GM23338 (cell line): ENCODE data around the gene WNK1. TPM values are rescaled to one million over a fixed set of nuclear protein-coding genes. Genes with fewer than 3 reads are reported as not detected.

Source experiments
- ATAC-seq: fragments of 200-7000 bp; cut with Tn5 transposase; 3 replicates; pipeline ENCODE4 v1.9.1; 2020
- DNase-seq: peaks from one replicate; pipeline ENCODE4 v3.0.0-alpha.2; 2015; ENCODE audit warnings: low spot score
- H2AFZ ChIP-seq: fragments of 200-600 bp; sonication (generic); 2 replicates; pipeline ENCODE4 v1.8.0; 2016; ENCODE audit warnings: antibody characterized with exemption, mild to moderate bottlenecking, moderate library complexity
- H3F3A ChIP-seq: fragments of 200-600 bp; sonication (generic); replicated peaks from 2 replicates; pipeline ENCODE4 v1.8.0; 2017; ENCODE audit warnings: antibody characterized with exemption, mixed run types, low read depth
- H3K27ac ChIP-seq: fragments of 200-600 bp; sonication (generic); 2 replicates; pipeline ENCODE4 v1.6.1; 2016; ENCODE audit warnings: low read depth
- H3K27me3 ChIP-seq: fragments of 200-600 bp; sonication (generic); 2 replicates; pipeline ENCODE4 v1.8.0; 2016; ENCODE audit warnings: mild to moderate bottlenecking, mixed run types, moderate library complexity; ENCODE audit not compliant: insufficient read depth
- H3K36me3 ChIP-seq: fragments of 200-600 bp; sonication (generic); 2 replicates; pipeline ENCODE4 v1.8.0; 2016; ENCODE audit warnings: mild to moderate bottlenecking; ENCODE audit not compliant: insufficient read depth
- H3K4me1 ChIP-seq: fragments of 200-600 bp; sonication (generic); 2 replicates; pipeline ENCODE4 v1.8.0; 2016; ENCODE audit warnings: mild to moderate bottlenecking, moderate library complexity; ENCODE audit not compliant: insufficient read depth
- H3K4me2 ChIP-seq: fragments of 200-600 bp; sonication (generic); 2 replicates; pipeline ENCODE4 v1.7.1; 2017; ENCODE audit warnings: mixed run types
- H3K4me3 ChIP-seq: fragments of 200-600 bp; sonication (generic); 2 replicates; pipeline ENCODE4 v1.6.1; 2016; ENCODE audit warnings: mixed run types
- H3K79me2 ChIP-seq: fragments of 200-600 bp; sonication (generic); replicated peaks from 2 replicates; pipeline ENCODE4 v1.8.0; 2017; ENCODE audit warnings: mild to moderate bottlenecking; ENCODE audit not compliant: insufficient read depth
- H3K9me2 ChIP-seq: fragments of 200-600 bp; sonication (generic); 2 replicates; pipeline ENCODE4 v1.8.0; 2017; ENCODE audit not compliant: insufficient read depth
- H4K20me1 ChIP-seq: fragments of 200-600 bp; sonication (generic); replicated peaks from 2 replicates; pipeline ENCODE4 v1.8.0; 2017; ENCODE audit warnings: mild to moderate bottlenecking; ENCODE audit not compliant: insufficient read depth
- H3K27ac Mint-ChIP-seq: 2 replicates; pipeline ENCODE4 v1.8.0; 2020; ENCODE audit warnings: inconsistent platforms, mild to moderate bottlenecking, moderate library complexity, mixed read lengths
- H3K27me3 Mint-ChIP-seq: 3 replicates; pipeline ENCODE4 v1.8.0; 2022; ENCODE audit warnings: low read depth, mild to moderate bottlenecking, moderate library complexity, mixed read lengths, inconsistent platforms; ENCODE audit not compliant: insufficient read depth, poor library complexity
- H3K36me3 Mint-ChIP-seq: 3 replicates; pipeline ENCODE4 v1.8.0; 2021; ENCODE audit warnings: low read depth, mild to moderate bottlenecking, inconsistent platforms, moderate library complexity, mixed read lengths
- H3K4me1 Mint-ChIP-seq: 3 replicates; pipeline ENCODE4 v1.8.0; 2020; ENCODE audit warnings: mild to moderate bottlenecking, inconsistent platforms, mixed read lengths
- H3K4me3 Mint-ChIP-seq: 3 replicates; pipeline ENCODE4 v1.8.0; 2021; ENCODE audit warnings: moderate library complexity, mild to moderate bottlenecking, inconsistent platforms, mixed read lengths
- H3K9me3 Mint-ChIP-seq: 3 replicates; pipeline ENCODE4 v1.8.0; 2020; ENCODE audit warnings: moderate library complexity, mild to moderate bottlenecking, inconsistent platforms, mixed read lengths
- CREB1 ChIP-seq: fragments of 250-450 bp; sonication (Bioruptor Pico); IDR thresholded peaks from 2 replicates; pipeline ENCODE4 v1.5.0; 2020; ENCODE audit warnings: low read depth, mild to moderate bottlenecking, moderate library complexity
- CTCF ChIP-seq, 2 experiments: fragments of 200-600 bp in 1 of 2; sonication (generic) in 1 of 2; conservative IDR thresholded peaks; 2 replicates each; pipeline versions ENCODE4 v1.5.1 to v1.6.1; 2016 to 2017; ENCODE audit warnings: antibody characterized with exemption in 2 of 2, low read depth in 2 of 2, mild to moderate bottlenecking in 2 of 2, moderate library complexity in 1 of 2
- EZH2 ChIP-seq: fragments of 200-600 bp; sonication (generic); IDR thresholded peaks from one replicate; pipeline ENCODE4 v1.8.0; 2017; ENCODE audit warnings: antibody characterized with exemption, mild to moderate bottlenecking, low read depth; ENCODE audit not compliant: unreplicated experiment
- EZH2phosphoT487 ChIP-seq: fragments of 200-600 bp; sonication (generic); IDR thresholded peaks from one replicate; pipeline ENCODE4 v1.8.1; 2018; ENCODE audit warnings: antibody characterized with exemption; ENCODE audit not compliant: unreplicated experiment
- JUNB ChIP-seq: IDR thresholded peaks from one replicate; pipeline ENCODE4 v1.6.1; 2016; ENCODE audit warnings: antibody characterized with exemption; ENCODE audit not compliant: unreplicated experiment
- NANOG ChIP-seq: IDR thresholded peaks from 2 replicates; pipeline ENCODE4 v1.6.1; 2016; ENCODE audit warnings: antibody characterized with exemption, borderline replicate concordance
- POLR2AphosphoS5 ChIP-seq: IDR thresholded peaks from 2 replicates; pipeline ENCODE4 v1.6.1; 2016; ENCODE audit warnings: antibody characterized with exemption, low read depth
- STAT1 ChIP-seq: IDR thresholded peaks from one replicate; pipeline ENCODE4 v1.6.1; 2016; ENCODE audit warnings: antibody characterized with exemption; ENCODE audit not compliant: unreplicated experiment
- ZNF114 ChIP-seq: fragments of 250-450 bp; sonication (Bioruptor Pico); IDR thresholded peaks from 2 replicates; pipeline ENCODE4 v1.5.0; 2020; ENCODE audit warnings: mild to moderate bottlenecking, moderate library complexity
- ZNF331 ChIP-seq: fragments of 250-450 bp; sonication (Bioruptor Pico); IDR thresholded peaks from 2 replicates; pipeline ENCODE4 v1.5.0; 2020; ENCODE audit warnings: low read depth, mild to moderate bottlenecking, moderate library complexity
- polyA plus RNA-seq: library from polyadenylated mRNA; unstranded; fragments of >200 nt; fragmentation: Nextera tagmentation; extraction: Ambion mirVana; gene quantifications from 2 replicates; pipeline ENCODE4 v1.2.1, GENCODE V29; 2016
- total RNA-seq: library from RNA; depleted of rRNA; stranded (reverse); fragments of >200 nt; shearing (Covaris generic); gene quantifications from 2 replicates; pipeline ENCODE4 v1.2.3, GENCODE V29; 2014
- TF ChIP-seq, protein P1 (sequence below): fragments of 250-450 bp; sonication (Bioruptor Pico); IDR thresholded peaks from 2 replicates; pipeline ENCODE4 v1.5.0; 2020; ENCODE audit warnings: mild to moderate bottlenecking, moderate library complexity
- TF ChIP-seq, protein P2 (sequence below): IDR thresholded peaks from 2 replicates; pipeline ENCODE4 v1.6.1; 2016; ENCODE audit warnings: antibody characterized with exemption
- TF ChIP-seq, protein P3 (sequence below): IDR thresholded peaks from one replicate; pipeline ENCODE4 v1.6.1; 2018; ENCODE audit warnings: antibody characterized with exemption; ENCODE audit not compliant: unreplicated experiment

The WNK1 gene
- total and polyA plus RNA-seq, 2 experiments from 2014 or later: 86.8 to 114 TPM

DNA sequence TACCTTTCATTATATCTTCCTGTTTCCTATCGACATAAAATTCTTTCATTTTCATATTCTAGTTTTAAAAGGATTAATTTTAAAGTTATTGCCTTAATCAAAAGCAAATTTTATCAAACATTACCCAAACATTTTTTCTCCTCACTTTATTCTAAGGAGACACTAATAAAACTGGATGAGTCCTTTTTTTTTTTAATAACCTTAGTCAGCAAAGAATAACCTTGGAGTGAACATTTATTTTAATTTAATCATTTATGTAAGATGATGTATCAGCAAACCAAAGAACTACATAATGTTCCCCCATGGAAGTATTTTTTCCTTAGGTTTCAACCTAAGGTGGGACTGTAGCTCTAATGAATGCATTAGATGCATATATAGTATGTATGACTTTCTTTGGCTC is 113.2 kb downstream of the WNK1 start:
- no peaks in the 10 kb centered on the region for H3K79me2 ChIP-seq
- H3K27ac Mint-ChIP-seq: no peak overlapping the region
- peaks cover 40% of the 10 kb centered on the region for H3K36me3 Mint-ChIP-seq
- H3K4me3 Mint-ChIP-seq: no peak overlapping the region
- no peak overlapping the region for H3K27ac ChIP-seq
- H3F3A ChIP-seq: no peaks in the 10 kb centered on the region
- H2AFZ ChIP-seq: no peak overlapping the region
- H3K27me3 Mint-ChIP-seq: no peaks in the 10 kb centered on the region
- ATAC-seq: no peak
- H3K9me3 Mint-ChIP-seq: no peaks in the 10 kb centered on the region; the same call in 2 of the 3 replicates
- no peak for DNase-seq
- H3K4me1 ChIP-seq: no peaks in the 10 kb centered on the region
- TF ChIP-seq, protein P1, sequence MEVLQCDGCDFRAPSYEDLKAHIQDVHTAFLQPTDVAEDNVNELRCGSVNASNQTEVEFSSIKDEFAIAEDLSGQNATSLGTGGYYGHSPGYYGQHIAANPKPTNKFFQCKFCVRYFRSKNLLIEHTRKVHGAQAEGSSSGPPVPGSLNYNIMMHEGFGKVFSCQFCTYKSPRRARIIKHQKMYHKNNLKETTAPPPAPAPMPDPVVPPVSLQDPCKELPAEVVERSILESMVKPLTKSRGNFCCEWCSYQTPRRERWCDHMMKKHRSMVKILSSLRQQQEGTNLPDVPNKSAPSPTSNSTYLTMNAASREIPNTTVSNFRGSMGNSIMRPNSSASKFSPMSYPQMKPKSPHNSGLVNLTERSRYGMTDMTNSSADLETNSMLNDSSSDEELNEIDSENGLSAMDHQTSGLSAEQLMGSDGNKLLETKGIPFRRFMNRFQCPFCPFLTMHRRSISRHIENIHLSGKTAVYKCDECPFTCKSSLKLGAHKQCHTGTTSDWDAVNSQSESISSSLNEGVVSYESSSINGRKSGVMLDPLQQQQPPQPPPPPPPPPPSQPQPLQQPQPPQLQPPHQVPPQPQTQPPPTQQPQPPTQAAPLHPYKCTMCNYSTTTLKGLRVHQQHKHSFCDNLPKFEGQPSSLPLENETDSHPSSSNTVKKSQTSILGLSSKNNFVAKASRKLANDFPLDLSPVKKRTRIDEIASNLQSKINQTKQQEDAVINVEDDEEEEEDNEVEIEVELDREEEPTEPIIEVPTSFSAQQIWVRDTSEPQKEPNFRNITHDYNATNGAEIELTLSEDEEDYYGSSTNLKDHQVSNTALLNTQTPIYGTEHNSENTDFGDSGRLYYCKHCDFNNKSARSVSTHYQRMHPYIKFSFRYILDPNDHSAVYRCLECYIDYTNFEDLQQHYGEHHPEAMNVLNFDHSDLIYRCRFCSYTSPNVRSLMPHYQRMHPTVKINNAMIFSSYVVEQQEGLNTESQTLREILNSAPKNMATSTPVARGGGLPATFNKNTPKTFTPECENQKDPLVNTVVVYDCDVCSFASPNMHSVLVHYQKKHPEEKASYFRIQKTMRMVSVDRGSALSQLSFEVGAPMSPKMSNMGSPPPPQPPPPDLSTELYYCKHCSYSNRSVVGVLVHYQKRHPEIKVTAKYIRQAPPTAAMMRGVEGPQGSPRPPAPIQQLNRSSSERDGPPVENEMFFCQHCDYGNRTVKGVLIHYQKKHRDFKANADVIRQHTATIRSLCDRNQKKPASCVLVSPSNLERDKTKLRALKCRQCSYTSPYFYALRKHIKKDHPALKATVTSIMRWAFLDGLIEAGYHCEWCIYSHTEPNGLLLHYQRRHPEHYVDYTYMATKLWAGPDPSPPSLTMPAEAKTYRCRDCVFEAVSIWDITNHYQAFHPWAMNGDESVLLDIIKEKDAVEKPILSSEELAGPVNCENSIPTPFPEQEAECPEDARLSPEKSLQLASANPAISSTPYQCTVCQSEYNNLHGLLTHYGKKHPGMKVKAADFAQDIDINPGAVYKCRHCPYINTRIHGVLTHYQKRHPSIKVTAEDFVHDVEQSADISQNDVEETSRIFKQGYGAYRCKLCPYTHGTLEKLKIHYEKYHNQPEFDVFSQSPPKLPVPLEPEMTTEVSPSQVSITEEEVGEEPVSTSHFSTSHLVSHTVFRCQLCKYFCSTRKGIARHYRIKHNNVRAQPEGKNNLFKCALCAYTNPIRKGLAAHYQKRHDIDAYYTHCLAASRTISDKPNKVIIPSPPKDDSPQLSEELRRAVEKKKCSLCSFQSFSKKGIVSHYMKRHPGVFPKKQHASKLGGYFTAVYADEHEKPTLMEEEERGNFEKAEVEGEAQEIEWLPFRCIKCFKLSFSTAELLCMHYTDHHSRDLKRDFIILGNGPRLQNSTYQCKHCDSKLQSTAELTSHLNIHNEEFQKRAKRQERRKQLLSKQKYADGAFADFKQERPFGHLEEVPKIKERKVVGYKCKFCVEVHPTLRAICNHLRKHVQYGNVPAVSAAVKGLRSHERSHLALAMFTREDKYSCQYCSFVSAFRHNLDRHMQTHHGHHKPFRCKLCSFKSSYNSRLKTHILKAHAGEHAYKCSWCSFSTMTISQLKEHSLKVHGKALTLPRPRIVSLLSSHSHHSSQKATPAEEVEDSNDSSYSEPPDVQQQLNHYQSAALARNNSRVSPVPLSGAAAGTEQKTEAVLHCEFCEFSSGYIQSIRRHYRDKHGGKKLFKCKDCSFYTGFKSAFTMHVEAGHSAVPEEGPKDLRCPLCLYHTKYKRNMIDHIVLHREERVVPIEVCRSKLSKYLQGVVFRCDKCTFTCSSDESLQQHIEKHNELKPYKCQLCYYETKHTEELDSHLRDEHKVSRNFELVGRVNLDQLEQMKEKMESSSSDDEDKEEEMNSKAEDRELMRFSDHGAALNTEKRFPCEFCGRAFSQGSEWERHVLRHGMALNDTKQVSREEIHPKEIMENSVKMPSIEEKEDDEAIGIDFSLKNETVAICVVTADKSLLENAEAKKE (CRISPR knock-in tag): no peak
- no peak for TF ChIP-seq ZNF114 (CRISPR knock-in tag)
- TF ChIP-seq JUNB: no peak
- TF ChIP-seq NANOG: no peak
- TF ChIP-seq EZH2: no peak
- no peak for TF ChIP-seq POLR2AphosphoS5
- TF ChIP-seq, protein P2, sequence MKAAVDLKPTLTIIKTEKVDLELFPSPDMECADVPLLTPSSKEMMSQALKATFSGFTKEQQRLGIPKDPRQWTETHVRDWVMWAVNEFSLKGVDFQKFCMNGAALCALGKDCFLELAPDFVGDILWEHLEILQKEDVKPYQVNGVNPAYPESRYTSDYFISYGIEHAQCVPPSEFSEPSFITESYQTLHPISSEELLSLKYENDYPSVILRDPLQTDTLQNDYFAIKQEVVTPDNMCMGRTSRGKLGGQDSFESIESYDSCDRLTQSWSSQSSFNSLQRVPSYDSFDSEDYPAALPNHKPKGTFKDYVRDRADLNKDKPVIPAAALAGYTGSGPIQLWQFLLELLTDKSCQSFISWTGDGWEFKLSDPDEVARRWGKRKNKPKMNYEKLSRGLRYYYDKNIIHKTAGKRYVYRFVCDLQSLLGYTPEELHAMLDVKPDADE: no peak
- TF ChIP-seq CTCF (conservative IDR thresholded peaks at IDR 0.05; ENCODE audit: low read depth in 2 of 2): no peak
- no peak for TF ChIP-seq ZNF331 (CRISPR knock-in tag)
- TF ChIP-seq STAT1: no peak
- TF ChIP-seq CREB1 (CRISPR knock-in tag): no peak
- TF ChIP-seq EZH2phosphoT487: no peak
- TF ChIP-seq, protein P3, sequence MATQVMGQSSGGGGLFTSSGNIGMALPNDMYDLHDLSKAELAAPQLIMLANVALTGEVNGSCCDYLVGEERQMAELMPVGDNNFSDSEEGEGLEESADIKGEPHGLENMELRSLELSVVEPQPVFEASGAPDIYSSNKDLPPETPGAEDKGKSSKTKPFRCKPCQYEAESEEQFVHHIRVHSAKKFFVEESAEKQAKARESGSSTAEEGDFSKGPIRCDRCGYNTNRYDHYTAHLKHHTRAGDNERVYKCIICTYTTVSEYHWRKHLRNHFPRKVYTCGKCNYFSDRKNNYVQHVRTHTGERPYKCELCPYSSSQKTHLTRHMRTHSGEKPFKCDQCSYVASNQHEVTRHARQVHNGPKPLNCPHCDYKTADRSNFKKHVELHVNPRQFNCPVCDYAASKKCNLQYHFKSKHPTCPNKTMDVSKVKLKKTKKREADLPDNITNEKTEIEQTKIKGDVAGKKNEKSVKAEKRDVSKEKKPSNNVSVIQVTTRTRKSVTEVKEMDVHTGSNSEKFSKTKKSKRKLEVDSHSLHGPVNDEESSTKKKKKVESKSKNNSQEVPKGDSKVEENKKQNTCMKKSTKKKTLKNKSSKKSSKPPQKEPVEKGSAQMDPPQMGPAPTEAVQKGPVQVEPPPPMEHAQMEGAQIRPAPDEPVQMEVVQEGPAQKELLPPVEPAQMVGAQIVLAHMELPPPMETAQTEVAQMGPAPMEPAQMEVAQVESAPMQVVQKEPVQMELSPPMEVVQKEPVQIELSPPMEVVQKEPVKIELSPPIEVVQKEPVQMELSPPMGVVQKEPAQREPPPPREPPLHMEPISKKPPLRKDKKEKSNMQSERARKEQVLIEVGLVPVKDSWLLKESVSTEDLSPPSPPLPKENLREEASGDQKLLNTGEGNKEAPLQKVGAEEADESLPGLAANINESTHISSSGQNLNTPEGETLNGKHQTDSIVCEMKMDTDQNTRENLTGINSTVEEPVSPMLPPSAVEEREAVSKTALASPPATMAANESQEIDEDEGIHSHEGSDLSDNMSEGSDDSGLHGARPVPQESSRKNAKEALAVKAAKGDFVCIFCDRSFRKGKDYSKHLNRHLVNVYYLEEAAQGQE: no peak
- H3K36me3 ChIP-seq: peaks cover 16% of the 10 kb centered on the region; the same call in 1 of the 2 replicates
- no peaks in the 10 kb centered on the region for H3K4me1 Mint-ChIP-seq
- 0 out of 2 replicates have a peak, but pooled peaks cover under 1% of the 10 kb centered on the region for H4K20me1 ChIP-seq
- no peaks in the 10 kb centered on the region for H3K9me2 ChIP-seq
- no peak overlapping the region for H3K4me3 ChIP-seq
- H3K27me3 ChIP-seq: no peaks in the 10 kb centered on the region
- H3K4me2 ChIP-seq: no peak overlapping the region
